Neural cell (in vitro differentiated cells): ENCODE results near the gene FOXP3. TPM values are rescaled to one million over a fixed set of nuclear protein-coding genes. Genes with fewer than 3 reads are reported as not detected.

Experiments
- H2AFZ ChIP-seq: fragments of 200-600, 300-800 bp; sonication (generic), shearing (Covaris generic); 2 replicates; pipeline ENCODE4 v1.6.0; 2014; ENCODE audit warnings: low read depth, mild to moderate bottlenecking, antibody characterized with exemption, low read length, moderate library complexity
- H3F3A ChIP-seq: fragments of 200-600 bp; shearing (Covaris generic); 2 replicates; pipeline ENCODE4 v1.6.1; 2016; ENCODE audit warnings: mild to moderate bottlenecking, moderate library complexity, mixed read lengths, antibody characterized with exemption, low read length; ENCODE audit not compliant: insufficient read depth, poor library complexity, severe bottlenecking
- H3K27ac ChIP-seq: fragments of 200-600, 300-800 bp; sonication (generic), shearing (Covaris generic); 2 replicates; pipeline ENCODE4 v1.5.1; 2014; ENCODE audit warnings: mild to moderate bottlenecking, low read length, moderate library complexity
- H3K27me3 ChIP-seq: fragments of 300-800, 200-600 bp; sonication (generic), shearing (Covaris generic); 2 replicates; pipeline ENCODE4 v1.6.0; 2014; ENCODE audit warnings: mild to moderate bottlenecking, low read depth, low read length, moderate library complexity; ENCODE audit not compliant: insufficient read depth
- H3K36me3 ChIP-seq: fragments of 300-800, 200-600 bp; sonication (generic), shearing (Covaris generic); 2 replicates; pipeline ENCODE4 v1.5.1; 2014; ENCODE audit warnings: mild to moderate bottlenecking, antibody characterized with exemption, low read length, moderate library complexity; ENCODE audit not compliant: insufficient read depth
- H3K4me2 ChIP-seq: fragments of 300-800, 200-600 bp; sonication (generic), shearing (Covaris generic); 2 replicates; pipeline ENCODE4 v1.6.0; 2014; ENCODE audit warnings: mild to moderate bottlenecking, low read length
- H3K4me3 ChIP-seq: fragments of 300-800, 200-600 bp; sonication (generic), shearing (Covaris generic); 2 replicates; pipeline ENCODE4 v1.5.1; 2014; ENCODE audit warnings: mild to moderate bottlenecking, low read length, moderate library complexity
- H3K79me2 ChIP-seq: fragments of 200-600 bp; shearing (Covaris generic); replicated peaks from 2 replicates; pipeline ENCODE4 v1.6.0; 2014; ENCODE audit warnings: mild to moderate bottlenecking, low read length, moderate library complexity; ENCODE audit not compliant: insufficient read depth
- H3K9ac ChIP-seq: fragments of 300-800, 200-600 bp; sonication (generic), shearing (Covaris generic); 2 replicates; pipeline ENCODE4 v1.6.1; 2016; ENCODE audit warnings: mild to moderate bottlenecking, low read length, mixed read lengths
- H3K9me2 ChIP-seq: fragments of 200-600 bp; shearing (Covaris generic); 2 replicates; pipeline ENCODE4 v1.6.1; 2016; ENCODE audit warnings: mild to moderate bottlenecking, low read length, mixed read lengths; ENCODE audit not compliant: insufficient read depth
- H3K9me3 ChIP-seq: fragments of 200-600, 300-800 bp; sonication (generic), shearing (Covaris generic); 2 replicates; pipeline ENCODE4 v1.6.1; 2016; ENCODE audit warnings: mild to moderate bottlenecking, mixed run types, low read length, moderate library complexity, mixed read lengths
- H4K20me1 ChIP-seq: fragments of 200-600 bp; shearing (Covaris generic); 2 replicates; pipeline ENCODE4 v1.6.1; 2016; ENCODE audit warnings: mild to moderate bottlenecking, mixed run types; ENCODE audit not compliant: insufficient read depth
- CTCF ChIP-seq: fragments of 450-650 bp; IDR thresholded peaks from 2 replicates; pipeline ENCODE4 v1.5.1; 2014; ENCODE audit warnings: antibody characterized with exemption, mild to moderate bottlenecking, moderate library complexity; ENCODE audit not compliant: poor library complexity, severe bottlenecking
- EP300 ChIP-seq: fragments of 450-650 bp; conservative IDR thresholded peaks from 2 replicates; pipeline ENCODE4 v1.6.1; 2014; ENCODE audit warnings: antibody characterized with exemption, mild to moderate bottlenecking, moderate library complexity; ENCODE audit not compliant: poor library complexity, severe bottlenecking
- EZH2 ChIP-seq: fragments of 200-600, 300-800 bp; shearing (Covaris generic), sonication (generic); IDR thresholded peaks from 2 replicates; pipeline ENCODE4 v1.6.1; 2014; ENCODE audit warnings: antibody characterized with exemption, low read length, borderline replicate concordance, mild to moderate bottlenecking; ENCODE audit not compliant: insufficient read depth, poor library complexity, severe bottlenecking
- MXI1 ChIP-seq: fragments of 450-650 bp; conservative IDR thresholded peaks from 2 replicates; pipeline ENCODE4 v1.6.1; 2014; ENCODE audit warnings: antibody characterized with exemption, mild to moderate bottlenecking; ENCODE audit not compliant: poor library complexity, severe bottlenecking
- POLR2AphosphoS5 ChIP-seq: IDR thresholded peaks from 2 replicates; pipeline ENCODE4 v1.6.1; 2012
- RAD21 ChIP-seq: fragments of 450-650 bp; conservative IDR thresholded peaks from 2 replicates; pipeline ENCODE4 v1.6.1; 2014; ENCODE audit warnings: antibody characterized with exemption, mild to moderate bottlenecking, moderate library complexity
- REST ChIP-seq: IDR thresholded peaks from 2 replicates; pipeline ENCODE4 v1.6.1; 2012; ENCODE audit warnings: borderline replicate concordance
- SMC3 ChIP-seq: fragments of 450-650 bp; conservative IDR thresholded peaks from 2 replicates; pipeline ENCODE4 v1.6.1; 2014; ENCODE audit warnings: antibody characterized with exemption, mild to moderate bottlenecking, moderate library complexity; ENCODE audit not compliant: poor library complexity
- TAF1 ChIP-seq: IDR thresholded peaks from 2 replicates; pipeline ENCODE4 v1.6.1; 2012; ENCODE audit warnings: low read depth
- polyA plus RNA-seq: library from polyadenylated mRNA; depleted of rRNA; stranded (reverse); fragments of >200 nt; gene quantifications from 2 replicates; pipeline ENCODE4 v1.2.3, GENCODE V29; 2014

Gene FOXP3
- polyA plus RNA-seq, 1 donor from 2014 or later: not detected

- Histone ChIP-seq H3K9me2 (no peaks in the 10 kb centered on the region), H3K9me3 (no peaks in the 10 kb centered on the region), H3K4me3 (no peak overlapping the region), H3K36me3 (no peaks in the 10 kb centered on the region), H3K27me3 (no peaks in the 10 kb centered on the region), H2AFZ (no peak overlapping the region), H3K79me2 (no peaks in the 10 kb centered on the region), H3K9ac (no peak overlapping the region), H3K4me2 (no peak overlapping the region), H4K20me1 (no peaks in the 10 kb centered on the region), H3F3A (no peaks in the 10 kb centered on the region), H3K27ac (no peak overlapping the region)
- TF ChIP-seq CTCF (no peak), RAD21 (no peak), EZH2 (no peak), EP300 (no peak), REST (no peak), TAF1 (no peak), MXI1 (no peak), POLR2AphosphoS5 (no peak), SMC3 (no peak)
Measured at GRCh38 chrX:49237060-49237459, 27.4 kb downstream of the FOXP3 start.

GRCh38 chrX:49233887-49234555 is 30.5 kb downstream of the FOXP3 start:
- Histone ChIP-seq H2AFZ (no peak overlapping the region), H4K20me1 (no peaks in the 10 kb centered on the region), H3K79me2 (no peaks in the 10 kb centered on the region), H3K27ac (no peak overlapping the region), H3K9ac (no peak overlapping the region), H3K36me3 (no peaks in the 10 kb centered on the region), H3F3A (no peaks in the 10 kb centered on the region), H3K4me2 (no peak overlapping the region), H3K9me2 (no peaks in the 10 kb centered on the region), H3K27me3 (no peaks in the 10 kb centered on the region), H3K9me3 (no peaks in the 10 kb centered on the region), H3K4me3 (no peak overlapping the region)
- no peak for TF ChIP-seq RAD21
- TF ChIP-seq EP300: no peak
